Esophagus squamous epithelium (tissue), 5 donors: ENCODE data around the gene IL12B. TPM values are rescaled to one million over a fixed set of nuclear protein-coding genes. Genes with fewer than 3 reads are reported as not detected.

Experiments
- DNase-seq: peaks from one replicate; lab custom pipeline; 2025; lab: John Stamatoyannopoulos, UW
- H3K27ac ChIP-seq, 4 donors: fragments of 200-600 bp; sonication (generic); one replicate each; pipeline ENCODE4 v1.5.1; 2016 to 2019; ENCODE audit warnings: mild to moderate bottlenecking in 1 of 4
- H3K27me3 ChIP-seq, 4 donors: fragments of 200-600 bp; sonication (generic); 1 replicate in 3 of 4; 2 replicates in 1 of 4; pipeline versions ENCODE4 v1.5.1 to v1.6.0; 2017 to 2021; ENCODE audit warnings: antibody characterized with exemption in 1 of 4
- H3K36me3 ChIP-seq, 3 donors: fragments of 200-600 bp; sonication (generic); one replicate each; pipeline ENCODE4 v1.5.1; 2016 to 2019
- H3K4me1 ChIP-seq, 3 donors: fragments of 200-600 bp; sonication (generic); one replicate each; pipeline ENCODE4 v1.5.1; 2017 to 2019
- H3K4me3 ChIP-seq, 4 donors: fragments of 200-600 bp; sonication (generic); 1 replicate in 3 of 4; 2 replicates in 1 of 4; pipeline ENCODE4 v1.5.1; 2016 to 2019; ENCODE audit warnings: mild to moderate bottlenecking in 2 of 4, moderate library complexity in 1 of 4
- H3K9me3 ChIP-seq, 3 donors: fragments of 200-600 bp; sonication (generic); one replicate each; pipeline ENCODE4 v1.5.1; 2016 to 2019
- POLR2A ChIP-seq, 4 donors: fragments of 450-650 bp; IDR thresholded peaks; one replicate each; pipeline ENCODE4 v1.6.1; 2017; ENCODE audit warnings: antibody characterized with exemption in 4 of 4, mild to moderate bottlenecking in 4 of 4, moderate library complexity in 3 of 4
- WGBS, 2 donors: methylation state at CpG; one replicate each; pipeline ENCODE4 v1.1.5; 2018; 5-methylcytosine and 5-hydroxymethylcytosine counted together
- intact Hi-C: fragments of 100-400 bp; cut with DNase I; formaldehyde crosslinking; loops from one replicate; pipeline ENCODE4 v1.15.0; 2022
- total RNA-seq, 4 donors: library from RNA; depleted of rRNA; stranded (reverse); fragments of >200 nt; gene quantifications; one replicate each; pipeline ENCODE4 v1.1.0, GENCODE V29; 2016
- TF ChIP-seq, protein P1 (sequence below), 6 experiments: fragments of 450-650 bp in 4 of 6; fragments of 200-600 bp in 2 of 6; sonication (generic) in 2 of 6; IDR thresholded peaks; one replicate each; pipeline ENCODE4 v1.5.1; 2016 to 2019; ENCODE audit warnings: antibody characterized with exemption in 6 of 6, mild to moderate bottlenecking in 4 of 6, moderate library complexity in 4 of 6
- donor health status: DM: yes; HTN: yes; CAD: no.

The IL12B gene
- total RNA-seq, 4 donors from 2014 or later, result not detected

DNA sequence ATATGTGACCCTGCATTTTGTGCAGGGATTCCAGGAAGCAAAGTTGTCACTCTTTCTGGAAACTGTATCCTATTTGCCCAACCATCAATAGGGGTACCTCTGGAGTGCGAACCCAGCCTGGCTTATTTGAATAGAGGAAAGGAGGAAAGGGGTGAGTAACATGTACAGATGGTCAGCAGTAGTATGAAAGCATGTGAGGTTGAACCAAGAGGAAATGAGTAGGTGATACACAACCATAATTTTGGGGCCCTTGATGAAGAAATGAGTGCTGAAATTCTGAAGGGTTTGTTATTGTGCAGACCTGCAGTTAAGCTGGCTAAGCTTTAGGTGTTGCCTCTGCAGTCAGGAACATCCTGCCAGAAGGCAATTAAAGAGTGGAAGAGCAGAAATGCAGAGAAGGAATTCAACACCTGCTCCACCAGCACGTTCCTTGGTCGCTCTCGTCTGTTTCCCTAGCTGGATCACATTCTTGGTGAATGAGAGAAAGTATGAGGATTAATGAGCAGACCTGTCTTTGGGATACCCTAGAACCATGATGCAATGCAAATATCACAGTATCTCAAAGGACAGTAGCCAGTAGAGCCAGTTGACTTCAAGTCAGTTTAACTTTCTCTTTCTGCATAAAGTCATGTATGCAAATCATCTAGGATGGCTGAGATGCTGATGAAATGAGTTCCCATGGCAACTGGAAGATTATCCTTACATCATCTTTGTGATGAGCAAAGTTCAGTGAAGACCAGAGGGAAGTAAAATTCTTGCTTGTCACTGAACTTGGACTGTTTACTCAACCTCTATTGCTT lies 13.2 kb upstream of the IL12B start:
- peaks cover 0 to 29% (median 5%) of the 10 kb centered on the region in 3 donors for H3K4me1 ChIP-seq
- H3K27ac ChIP-seq, result no peak overlapping the region
- intact Hi-C loops, result no loop called here
- DNase-seq, result no peak
- no peak overlapping the region for H3K4me3 ChIP-seq
- no peaks in the 10 kb centered on the region for H3K36me3 ChIP-seq
- H3K27me3 ChIP-seq, result peaks cover 0 to 4% (median 0%) of the 10 kb centered on the region in 4 donors
- TF ChIP-seq, protein P1, sequence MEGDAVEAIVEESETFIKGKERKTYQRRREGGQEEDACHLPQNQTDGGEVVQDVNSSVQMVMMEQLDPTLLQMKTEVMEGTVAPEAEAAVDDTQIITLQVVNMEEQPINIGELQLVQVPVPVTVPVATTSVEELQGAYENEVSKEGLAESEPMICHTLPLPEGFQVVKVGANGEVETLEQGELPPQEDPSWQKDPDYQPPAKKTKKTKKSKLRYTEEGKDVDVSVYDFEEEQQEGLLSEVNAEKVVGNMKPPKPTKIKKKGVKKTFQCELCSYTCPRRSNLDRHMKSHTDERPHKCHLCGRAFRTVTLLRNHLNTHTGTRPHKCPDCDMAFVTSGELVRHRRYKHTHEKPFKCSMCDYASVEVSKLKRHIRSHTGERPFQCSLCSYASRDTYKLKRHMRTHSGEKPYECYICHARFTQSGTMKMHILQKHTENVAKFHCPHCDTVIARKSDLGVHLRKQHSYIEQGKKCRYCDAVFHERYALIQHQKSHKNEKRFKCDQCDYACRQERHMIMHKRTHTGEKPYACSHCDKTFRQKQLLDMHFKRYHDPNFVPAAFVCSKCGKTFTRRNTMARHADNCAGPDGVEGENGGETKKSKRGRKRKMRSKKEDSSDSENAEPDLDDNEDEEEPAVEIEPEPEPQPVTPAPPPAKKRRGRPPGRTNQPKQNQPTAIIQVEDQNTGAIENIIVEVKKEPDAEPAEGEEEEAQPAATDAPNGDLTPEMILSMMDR (IDR thresholded peaks at IDR 0.05), result no peak
- TF ChIP-seq POLR2A (IDR thresholded peaks at IDR 0.05), result no peak
- H3K9me3 ChIP-seq, result peaks cover 0 to 13% (median 0%) of the 10 kb centered on the region in 3 donors
- WGBS, 2 donors, result 68 to 76% methylated on average over 3 to 4 of the region's 4 CpGs

DNA sequence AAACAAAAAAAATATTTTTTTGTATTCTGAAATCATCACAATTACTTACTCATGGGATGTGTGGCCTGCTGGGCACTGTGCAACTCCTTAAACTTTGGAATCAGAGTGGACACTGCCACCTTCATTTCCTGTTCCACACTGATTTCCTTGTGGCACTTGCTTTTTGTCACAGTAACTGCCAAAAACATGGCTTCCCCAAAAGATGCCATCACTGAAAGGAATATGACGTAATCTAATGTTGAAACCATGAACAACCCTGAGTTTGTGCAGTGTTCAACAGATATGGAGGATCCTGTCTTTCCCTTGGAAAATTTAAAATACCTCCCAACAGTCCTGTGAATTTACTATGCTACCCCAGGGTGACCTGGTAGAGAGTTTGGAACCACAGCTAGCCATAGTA lies 12.6 kb upstream of the IL12B start:
- Histone ChIP-seq H3K27me3 (peaks cover 0 to 2% (median 0%) of the 10 kb centered on the region in 4 donors), H3K4me1 (peaks cover 3 to 36% (median 8%) of the 10 kb centered on the region in 3 donors), H3K9me3 (peaks cover 0 to 13% (median 0%) of the 10 kb centered on the region in 3 donors), H3K36me3 (no peaks in the 10 kb centered on the region), H3K27ac (no peak overlapping the region), H3K4me3 (no peak overlapping the region)
- no peak for TF ChIP-seq POLR2A (IDR thresholded peaks at IDR 0.05)
- TF ChIP-seq, protein P1 (IDR thresholded peaks at IDR 0.05), result no peak
- WGBS, 2 donors, result 80 to 82% methylated on average over 1 of the region's 1 CpG
- DNase-seq, result no peak
- intact Hi-C loops, result no loop called here

DNA sequence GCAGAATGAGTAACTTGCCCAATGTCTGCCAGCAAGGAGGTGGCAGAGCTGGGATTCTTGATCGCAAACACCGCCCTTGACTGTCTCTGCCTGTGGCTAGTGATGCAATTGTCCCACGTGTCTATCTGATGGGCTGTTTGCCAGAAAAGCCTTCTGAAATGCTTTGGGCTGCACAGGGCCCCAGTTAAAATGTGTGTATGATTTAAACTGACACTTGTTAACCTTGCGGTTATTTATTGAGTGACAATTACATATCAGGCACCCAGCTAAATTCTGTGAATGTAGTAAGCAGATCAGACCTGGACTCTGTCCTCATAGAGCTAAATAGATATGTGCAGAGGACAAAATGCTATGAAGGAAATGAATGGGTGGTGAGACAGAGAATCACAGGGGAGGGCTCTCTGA lies 11.6 kb upstream of the IL12B start:
- WGBS, 2 donors, result 14 to 20% methylated on average over 3 to 4 of the region's 4 CpGs
- peaks cover 0 to 13% (median 0%) of the 10 kb centered on the region in 3 donors for H3K9me3 ChIP-seq
- peaks cover 5 to 43% (median 8%) of the 10 kb centered on the region in 3 donors for H3K4me1 ChIP-seq
- intact Hi-C loops, result no loop called here
- DNase-seq, result no peak
- peak overlapping the region; percentile 37 to 46 (median 42) for H3K27ac ChIP-seq
- TF ChIP-seq, protein P1 (IDR thresholded peaks at IDR 0.05), result no peak
- no peak for TF ChIP-seq POLR2A (IDR thresholded peaks at IDR 0.05)
- no peaks in the 10 kb centered on the region for H3K36me3 ChIP-seq
- no peaks in the 10 kb centered on the region for H3K27me3 ChIP-seq
- no peak overlapping the region for H3K4me3 ChIP-seq

DNA sequence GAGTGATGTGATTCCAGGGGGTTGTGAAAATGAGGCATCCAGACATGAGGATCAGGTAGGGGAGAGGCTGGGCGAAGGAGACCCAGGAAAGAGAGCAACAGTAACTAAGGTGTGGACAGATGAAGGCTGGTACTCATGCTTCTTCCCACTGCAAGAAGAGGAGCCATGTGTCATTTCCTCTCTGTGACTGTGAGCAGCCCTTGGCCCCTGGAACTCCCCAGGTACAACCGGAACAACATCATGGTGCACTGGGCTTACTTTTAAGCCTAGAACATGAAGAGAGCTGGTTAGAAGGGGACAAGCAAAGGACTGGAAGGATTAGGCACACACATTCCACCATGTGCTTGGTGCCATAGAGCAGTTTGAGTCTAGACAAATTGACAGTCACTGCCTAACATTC lies 10.9 kb upstream of the IL12B start:
- 90 to 94% methylated on average over 2 of the region's 2 CpGs for WGBS, 2 donors
- TF ChIP-seq, protein P1 (IDR thresholded peaks at IDR 0.05), result no peak
- TF ChIP-seq POLR2A (IDR thresholded peaks at IDR 0.05), result no peak
- peak overlapping the region in 3 of 4 donors; percentile 41 to 46 (median 42) for H3K27ac ChIP-seq
- H3K4me1 ChIP-seq, result peaks cover 5 to 43% (median 8%) of the 10 kb centered on the region in 3 donors
- DNase-seq, result no peak
- H3K9me3 ChIP-seq, result peaks cover 0 to 13% (median 0%) of the 10 kb centered on the region in 3 donors
- H3K4me3 ChIP-seq, result no peak overlapping the region
- H3K36me3 ChIP-seq, result no peaks in the 10 kb centered on the region
- H3K27me3 ChIP-seq, result no peaks in the 10 kb centered on the region
- intact Hi-C loops, result no loop called here

DNA sequence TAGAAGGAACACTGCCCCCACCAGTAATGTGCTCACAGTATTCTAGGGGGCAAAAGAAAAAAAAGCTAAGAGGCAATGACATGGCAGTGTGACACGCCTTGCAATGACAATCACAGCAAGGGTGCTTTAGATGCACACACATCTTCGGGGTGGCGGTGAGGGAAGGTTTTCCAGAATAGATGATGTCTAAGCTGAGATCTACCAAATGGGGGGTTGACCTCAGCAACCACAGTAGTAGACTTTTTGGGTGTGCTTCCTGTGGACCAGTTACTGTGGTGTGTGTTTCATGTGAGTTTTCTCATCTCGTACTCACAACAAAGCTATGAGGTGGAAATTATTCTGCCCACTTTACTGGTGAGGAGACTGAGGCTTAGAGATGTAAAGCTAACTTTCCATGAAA lies 10.2 kb upstream of the IL12B start:
- Histone ChIP-seq H3K4me3 (no peak overlapping the region), H3K4me1 (peaks cover 5 to 43% (median 8%) of the 10 kb centered on the region in 3 donors), H3K9me3 (peaks cover 0 to 13% (median 0%) of the 10 kb centered on the region in 3 donors), H3K36me3 (no peaks in the 10 kb centered on the region), H3K27me3 (no peaks in the 10 kb centered on the region), H3K27ac (no peak overlapping the region)
- WGBS, 2 donors, result 87 to 89% methylated on average over 4 of the region's 4 CpGs
- TF ChIP-seq POLR2A (IDR thresholded peaks at IDR 0.05), result no peak
- TF ChIP-seq, protein P1 (IDR thresholded peaks at IDR 0.05), result no peak
- no peak for DNase-seq
- intact Hi-C loops, result no loop called here
